GM18520 (cell line): ENCODE measurements around the gene CNGA1.

Source experiments
- ATAC-seq: cut with Tn5 transposase; IDR thresholded peaks from one replicate; pipeline ENCODE4 v1.9.1; 2021; ENCODE audit not compliant: unreplicated experiment

CNGA1 gene

GRCh38 chr4:47913861-47914219 is 102.6 kb downstream of the CNGA1 start:
- ATAC-seq = peak; percentile 2

- no peak for ATAC-seq
Measured at GRCh38 chr4:47913330-47913729, 103.2 kb downstream of the CNGA1 start.

- no peak for ATAC-seq
Measured at GRCh38 chr4:47907089-47907646, 109.3 kb downstream of the CNGA1 start.

GRCh38 chr4:47899639-47900038 is 116.8 kb downstream of the CNGA1 start:
- ATAC-seq = no peak

- no peak for ATAC-seq
Measured at GRCh38 chr4:47891928-47892327, 124.6 kb downstream of the CNGA1 start.
